ENCODE measurements around the gene FAM168A.
"Not testable (repeated sequence)": the region's sequence is repeated elsewhere in the genome, so short reads cannot be mapped to it uniquely, and the experiment has no call there.

Gene FAM168A

GRCh38 chr11:73579641-73580434 is 18.1 kb downstream of the FAM168A start:
- no peak overlapping the region for H3K4me3 ChIP-seq (ENCODE audit: low read depth, low read length)
- in situ Hi-C loops (cut with HindIII; ENCODE audit: low pct_ligation_motif_present, low sequenced_read_pairs): no loop called here
- TF ChIP-seq CTCF (IDR thresholded peaks at IDR 0.05; ENCODE audit: low read depth, low read length, missing control alignments): no peak
- H3K27ac ChIP-seq: no peak overlapping the region
- H3K36me3 ChIP-seq (replicated peaks): no peaks in the 10 kb centered on the region
- no peaks in the 10 kb centered on the region for H3K27me3 ChIP-seq (replicated peaks)
- DNase-seq: no peak

- H3K27me3 ChIP-seq (replicated peaks): no peaks in the 10 kb centered on the region
- in situ Hi-C loops (cut with HindIII; ENCODE audit: low pct_ligation_motif_present, low sequenced_read_pairs): no loop called here
- no peaks in the 10 kb centered on the region for H3K36me3 ChIP-seq (replicated peaks)
- no peak overlapping the region for H3K27ac ChIP-seq
- TF ChIP-seq CTCF (IDR thresholded peaks at IDR 0.05; ENCODE audit: low read depth, low read length, missing control alignments): no peak
- no peak for DNase-seq
- H3K4me3 ChIP-seq (ENCODE audit: low read depth, low read length): no peak overlapping the region
Measured at GRCh38 chr11:73578592-73579185, 19.2 kb downstream of the FAM168A start.

- in situ Hi-C loops (cut with HindIII; ENCODE audit: low pct_ligation_motif_present, low sequenced_read_pairs): no loop called here
- no peak for DNase-seq
Measured at GRCh38 chr11:73577496-73577917, 20.4 kb downstream of the FAM168A start.

GRCh38 chr11:73576185-73576614 is 21.7 kb downstream of the FAM168A start:
- no peak for DNase-seq
- Histone ChIP-seq H3K4me3 (ENCODE audit: low read depth, low read length) (no peak overlapping the region), H3K27me3 (replicated peaks) (no peaks in the 10 kb centered on the region), H3K36me3 (replicated peaks) (no peaks in the 10 kb centered on the region), H3K27ac (no peak overlapping the region)
- in situ Hi-C loops (cut with HindIII; ENCODE audit: low pct_ligation_motif_present, low sequenced_read_pairs): no loop called here
- TF ChIP-seq CTCF (IDR thresholded peaks at IDR 0.05; ENCODE audit: low read depth, low read length, missing control alignments): no peak

More at GRCh38 chr11:73577496-73577917, 20.4 kb downstream of the FAM168A start:
- no peak overlapping the region for H3K27ac ChIP-seq
- no peaks in the 10 kb centered on the region for H3K36me3 ChIP-seq (replicated peaks)
- no peak for TF ChIP-seq CTCF (IDR thresholded peaks at IDR 0.05; ENCODE audit: low read depth, low read length, missing control alignments)
- H3K27me3 ChIP-seq (replicated peaks): no peaks in the 10 kb centered on the region
- H3K4me3 ChIP-seq (ENCODE audit: low read depth, low read length): no peak overlapping the region

- H3K27ac ChIP-seq; in situ Hi-C loops (cut with HindIII; ENCODE audit: low pct_ligation_motif_present, low sequenced_read_pairs); H3K27me3 ChIP-seq (replicated peaks); H3K36me3 ChIP-seq (replicated peaks); DNase-seq; H3K4me3 ChIP-seq (ENCODE audit: low read depth, low read length): not testable (repeated sequence)
Measured at GRCh38 chr11:73571982-73572381, 25.9 kb downstream of the FAM168A start.

- H3K4me3 ChIP-seq (ENCODE audit: low read depth, low read length): no peak overlapping the region
- in situ Hi-C loops (cut with HindIII; ENCODE audit: low pct_ligation_motif_present, low sequenced_read_pairs): no loop called here
- no peak for TF ChIP-seq CTCF (IDR thresholded peaks at IDR 0.05; ENCODE audit: low read depth, low read length, missing control alignments)
- H3K36me3 ChIP-seq (replicated peaks): no peaks in the 10 kb centered on the region
- peak; percentile 82 for DNase-seq
- peak overlapping the region; percentile 46 for H3K27ac ChIP-seq
- H3K27me3 ChIP-seq (replicated peaks): no peaks in the 10 kb centered on the region
Measured at GRCh38 chr11:73570415-73571114, 27.3 kb downstream of the FAM168A start.

Data from brain microvascular endothelial cell (primary cell).